Spinal cord (tissue), 10 donors: ENCODE measurements around the gene SPRED1. TPM values are rescaled to one million over a fixed set of nuclear protein-coding genes. Genes with fewer than 3 reads are reported as not detected.

Experiments used
- DNase-seq, 6 donors: peaks; one replicate each; pipeline versions ENCODE4 v3.0.0 to v3.0.0-alpha.2; 2013 to 2015; ENCODE audit warnings: low spot score in 6 of 6, low read depth in 4 of 6
- H3K27ac ChIP-seq: one replicate; pipeline ENCODE4 v1.5.1; 2013; ENCODE audit warnings: low read depth, low read length, control low read depth
- H3K27me3 ChIP-seq: one replicate; pipeline ENCODE4 v1.6.1; 2013; ENCODE audit warnings: low read length; ENCODE audit not compliant: control insufficient read depth, insufficient read depth
- H3K36me3 ChIP-seq: one replicate; pipeline ENCODE4 v1.6.1; 2013; ENCODE audit warnings: low read length; ENCODE audit not compliant: control insufficient read depth, insufficient read depth
- H3K4me1 ChIP-seq: one replicate; pipeline ENCODE4 v1.6.1; 2013; ENCODE audit warnings: low read length; ENCODE audit not compliant: control insufficient read depth, insufficient read depth
- H3K4me3 ChIP-seq: one replicate; pipeline ENCODE4 v1.5.1; 2013; ENCODE audit warnings: low read depth, low read length, control low read depth
- H3K9me3 ChIP-seq: one replicate; pipeline ENCODE4 v1.6.1; 2013; ENCODE audit warnings: low read length; ENCODE audit not compliant: control insufficient read depth, insufficient read depth
- WGBS: methylation state at CpG from one replicate; pipeline ENCODE4 v1.1.5; 2013; ENCODE audit warnings: missing lambda C conversion rate; ENCODE audit not compliant: insufficient coverage; 5-methylcytosine and 5-hydroxymethylcytosine counted together
- polyA plus RNA-seq, 2 donors: library from polyadenylated mRNA; unstranded; fragments of 120-200 nt; gene quantifications; one replicate each; pipeline ENCODE4 v1.2.1, GENCODE V29; 2013; ENCODE audit not compliant: insufficient read length in 2 of 2
- total RNA-seq, 2 donors: library from RNA; depleted of rRNA in 1 of 2; stranded (reverse); fragments of 120-200 nt in 1 of 2; fragments of >200 nt in 1 of 2; gene quantifications; one replicate each; pipeline versions ENCODE4 v1.2.3 to v1.2.4, GENCODE V29; 2013 to 2014
- donor health status: healthy.

Gene SPRED1
- total and polyA plus RNA-seq, 4 donors, result 32.5 to 85.8 (median 44.8) TPM

- Histone ChIP-seq H3K27ac (no peak overlapping the region), H3K4me1 (no peaks in the 10 kb centered on the region), H3K4me3 (no peak overlapping the region), H3K27me3 (no peaks in the 10 kb centered on the region), H3K36me3 (no peaks in the 10 kb centered on the region), H3K9me3 (no peaks in the 10 kb centered on the region)
- DNase-seq, result no peak
- WGBS, result no CpG with 5 or more reads among the region's 4 CpGs
Measured at GRCh38 chr15:38297623-38298388, 45.2 kb downstream of the SPRED1 start.

- H3K4me1 ChIP-seq, result no peaks in the 10 kb centered on the region
- DNase-seq, result no peak
- no peaks in the 10 kb centered on the region for H3K36me3 ChIP-seq
- WGBS, result 96% methylated on average over 4 of the region's 6 CpGs
- H3K27ac ChIP-seq, result no peak overlapping the region
- H3K27me3 ChIP-seq, result no peaks in the 10 kb centered on the region
- H3K4me3 ChIP-seq, result no peak overlapping the region
- no peaks in the 10 kb centered on the region for H3K9me3 ChIP-seq
Measured at GRCh38 chr15:38299216-38299615, 46.6 kb downstream of the SPRED1 start.

DNA sequence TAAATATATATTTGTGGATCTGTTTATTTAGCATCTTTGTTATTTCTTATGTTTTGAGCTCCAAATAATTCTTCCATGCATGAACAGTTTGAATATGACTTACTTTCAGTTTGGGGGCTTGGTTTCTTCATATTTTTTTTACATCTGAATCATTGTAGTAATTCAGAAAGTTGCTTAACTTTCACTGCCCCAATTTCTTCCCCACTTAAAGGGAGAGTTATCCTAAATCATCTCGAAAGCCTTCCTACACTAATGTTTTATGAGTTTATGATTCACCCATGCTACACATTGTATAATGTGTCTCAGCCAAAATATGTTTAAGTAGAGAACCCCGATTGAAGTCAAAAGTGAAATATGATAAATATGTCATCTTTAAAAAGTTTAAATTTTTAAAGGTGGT lies 47.8 kb downstream of the SPRED1 start:
- WGBS, result no CpG with 5 or more reads among the region's 2 CpGs
- H3K27ac ChIP-seq, result no peak overlapping the region
- no peak overlapping the region for H3K4me3 ChIP-seq

GRCh38 chr15:38304481-38304880 lies 51.8 kb downstream of the SPRED1 start:
- WGBS, result 92% methylated on average over 2 of the region's 3 CpGs
- Histone ChIP-seq H3K4me1 (no peaks in the 10 kb centered on the region), H3K36me3 (no peaks in the 10 kb centered on the region), H3K27ac (no peak overlapping the region), H3K27me3 (no peaks in the 10 kb centered on the region), H3K9me3 (no peaks in the 10 kb centered on the region), H3K4me3 (no peak overlapping the region)
- no peak for DNase-seq

More for the DNA sequence above, 47.8 kb downstream of the SPRED1 start:
- Histone ChIP-seq H3K36me3 (no peaks in the 10 kb centered on the region), H3K4me1 (no peaks in the 10 kb centered on the region), H3K27me3 (no peaks in the 10 kb centered on the region), H3K9me3 (no peaks in the 10 kb centered on the region)
- DNase-seq, result no peak

GRCh38 chr15:38307251-38307650 lies 54.6 kb downstream of the SPRED1 start:
- WGBS, result no CpG with 5 or more reads among the region's 2 CpGs
- no peaks in the 10 kb centered on the region for H3K27me3 ChIP-seq
- no peak overlapping the region for H3K4me3 ChIP-seq
- H3K27ac ChIP-seq, result no peak overlapping the region
- DNase-seq, result no peak
- H3K4me1 ChIP-seq, result no peaks in the 10 kb centered on the region
- H3K9me3 ChIP-seq, result no peaks in the 10 kb centered on the region
- H3K36me3 ChIP-seq, result no peaks in the 10 kb centered on the region

DNA sequence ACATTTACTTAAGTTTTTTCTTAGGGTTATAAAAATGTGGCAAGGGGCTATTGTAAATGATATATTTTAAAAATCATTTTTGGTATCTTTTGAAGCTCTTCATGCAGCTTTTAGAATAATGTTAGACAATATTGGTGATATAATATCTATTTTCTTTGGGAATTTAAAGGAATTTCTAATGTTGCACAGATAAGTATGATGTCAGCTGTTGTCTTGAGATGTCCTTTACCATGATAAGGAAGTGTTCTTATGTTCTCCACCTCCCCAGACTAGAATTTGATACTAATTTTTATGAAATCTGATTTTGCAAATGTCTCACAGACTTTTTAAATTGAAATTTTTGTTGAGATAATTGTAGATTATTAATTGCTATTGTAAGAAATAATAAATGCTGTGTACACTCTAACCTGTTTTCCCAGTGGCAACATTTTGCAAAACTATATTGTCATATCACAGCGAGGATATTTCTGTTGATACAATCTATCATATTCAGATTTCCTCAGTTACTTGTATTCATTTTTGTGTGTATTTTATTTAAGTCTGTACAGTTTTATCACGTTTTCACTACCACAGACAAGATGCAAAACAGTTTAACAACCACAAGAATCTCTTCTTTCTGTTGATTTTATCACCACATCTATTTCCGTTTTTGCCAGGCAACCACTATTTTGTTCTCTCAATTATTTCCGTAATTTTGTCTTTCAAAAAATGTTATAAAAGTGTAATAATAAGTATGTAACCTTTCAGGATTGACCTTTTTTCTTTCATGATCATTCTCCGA lies 55.4 kb downstream of the SPRED1 start:
- Histone ChIP-seq H3K27me3 (no peaks in the 10 kb centered on the region), H3K4me1 (no peaks in the 10 kb centered on the region), H3K27ac (no peak overlapping the region), H3K9me3 (no peaks in the 10 kb centered on the region), H3K36me3 (no peaks in the 10 kb centered on the region), H3K4me3 (no peak overlapping the region)
- DNase-seq, result no peak
- 100% methylated on average over 1 of the region's 5 CpGs for WGBS

GRCh38 chr15:38308797-38309196 lies 56.2 kb downstream of the SPRED1 start:
- no peaks in the 10 kb centered on the region for H3K27me3 ChIP-seq
- no peaks in the 10 kb centered on the region for H3K9me3 ChIP-seq
- H3K27ac ChIP-seq, result no peak overlapping the region
- no peaks in the 10 kb centered on the region for H3K36me3 ChIP-seq
- WGBS, result no CpG with 5 or more reads among the region's 3 CpGs
- H3K4me1 ChIP-seq, result no peaks in the 10 kb centered on the region
- DNase-seq, result no peak
- H3K4me3 ChIP-seq, result no peak overlapping the region

DNA sequence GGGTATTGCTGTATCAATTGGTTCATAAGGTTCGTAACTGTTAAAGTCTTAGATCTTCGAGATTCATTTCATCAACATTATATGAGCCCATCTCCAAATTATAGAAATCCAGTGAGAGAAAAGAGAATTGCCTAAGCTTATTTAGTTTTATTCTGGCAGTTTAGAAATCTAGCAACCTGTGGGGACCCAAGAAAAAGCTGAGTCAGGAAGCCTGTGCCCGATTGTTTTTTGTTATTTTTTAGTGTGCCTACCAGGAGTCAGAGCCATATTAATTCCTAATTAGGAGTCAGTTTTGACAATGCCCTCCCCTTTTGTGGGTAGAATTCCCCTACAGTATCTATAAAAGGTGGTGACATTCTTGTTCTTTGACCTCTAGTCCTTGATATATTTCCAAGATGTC lies 59.6 kb downstream of the SPRED1 start:
- Histone ChIP-seq H3K4me1 (no peaks in the 10 kb centered on the region), H3K27ac (no peak overlapping the region)

GRCh38 chr15:38316311-38316710 lies 63.7 kb downstream of the SPRED1 start:
- Histone ChIP-seq H3K4me3 (no peak overlapping the region), H3K9me3 (no peaks in the 10 kb centered on the region), H3K27ac (no peak overlapping the region), H3K4me1 (no peaks in the 10 kb centered on the region), H3K36me3 (no peaks in the 10 kb centered on the region), H3K27me3 (no peaks in the 10 kb centered on the region)
- no peak for DNase-seq
- WGBS, result no CpG with 5 or more reads among the region's 2 CpGs

More for the DNA sequence above, 59.6 kb downstream of the SPRED1 start:
- Histone ChIP-seq H3K9me3 (no peaks in the 10 kb centered on the region), H3K36me3 (no peaks in the 10 kb centered on the region), H3K27me3 (no peaks in the 10 kb centered on the region), H3K4me3 (no peak overlapping the region)
- no peak for DNase-seq
- no CpG with 5 or more reads among the region's 3 CpGs for WGBS

DNA sequence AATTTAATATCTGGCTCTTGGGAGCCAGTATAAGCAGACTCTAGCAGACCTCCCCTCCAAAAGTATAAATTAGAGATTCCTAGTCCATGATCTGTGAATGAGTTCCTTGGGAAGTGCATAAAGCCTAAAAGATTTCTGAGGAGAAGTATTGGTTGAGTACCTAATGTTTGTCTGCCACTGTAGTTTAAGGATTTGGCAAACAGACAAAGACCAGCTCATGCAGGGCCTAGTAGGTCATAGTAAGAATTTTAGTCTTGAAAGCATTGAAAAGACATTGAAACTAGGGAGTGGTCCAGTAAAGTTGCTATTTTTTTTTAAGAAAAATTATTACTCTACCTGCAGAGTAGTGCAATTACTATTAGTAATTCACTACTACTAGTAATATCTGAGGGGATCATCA lies 67.5 kb downstream of the SPRED1 start:
- H3K27ac ChIP-seq, result no peak overlapping the region
- DNase-seq, result no peak
- no peaks in the 10 kb centered on the region for H3K4me1 ChIP-seq
- no peak overlapping the region for H3K4me3 ChIP-seq
- H3K36me3 ChIP-seq, result peaks cover 2% of the 10 kb centered on the region
- H3K27me3 ChIP-seq, result no peaks in the 10 kb centered on the region
- no peaks in the 10 kb centered on the region for H3K9me3 ChIP-seq
